Measurements from ENCODE around the gene YTHDF2.
"Not testable (repeated sequence)": the region's sequence is repeated elsewhere in the genome, so short reads cannot be mapped to it uniquely, and the experiment has no call there.

The YTHDF2 gene

DNA sequence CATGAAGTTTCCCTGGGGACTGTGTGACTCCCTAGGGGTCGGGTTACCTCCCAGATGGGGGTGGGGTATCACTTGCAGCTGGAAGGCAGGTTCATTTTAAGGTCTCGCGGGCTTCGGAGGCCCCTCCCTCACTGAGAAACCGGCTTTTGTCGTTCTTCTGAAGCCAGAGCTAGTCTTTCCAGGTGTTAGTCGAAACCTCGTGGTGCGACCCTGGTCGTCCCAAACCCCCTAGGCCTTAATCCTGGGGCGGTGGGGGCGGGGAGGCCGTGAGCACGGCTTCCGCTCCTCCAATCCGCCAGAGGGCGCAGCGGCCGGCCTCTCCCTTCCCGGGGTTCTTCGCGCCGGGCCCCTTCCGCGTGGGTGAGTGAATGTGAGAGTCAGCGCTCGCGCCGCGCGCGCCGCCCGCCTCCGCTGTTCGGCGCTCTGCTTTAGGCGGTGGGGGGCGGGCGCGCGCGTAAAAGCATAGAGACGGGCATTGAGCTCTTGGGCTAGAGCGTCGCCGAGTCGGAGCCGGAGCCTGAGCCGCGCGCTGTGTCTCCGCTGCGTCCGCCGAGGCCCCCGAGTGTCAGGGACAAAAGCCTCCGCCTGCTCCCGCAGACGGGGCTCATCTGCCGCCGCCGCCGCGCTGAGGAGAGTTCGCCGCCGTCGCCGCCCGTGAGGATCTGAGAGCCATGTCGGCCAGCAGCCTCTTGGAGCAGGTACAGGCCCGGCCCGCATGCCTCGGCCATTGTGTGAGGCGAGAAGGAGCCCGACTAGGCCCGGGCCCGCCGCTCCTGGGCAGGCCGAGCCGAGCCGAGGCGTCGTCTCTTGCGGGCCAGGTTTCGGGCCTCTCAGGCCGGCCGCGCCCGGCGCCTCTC is at the start of gene YTHDF2:
YTHDF2 (plus strand) TSS at position 491 of the 857 bp plus-strand sequence; CDS start at position 672, 181 bp downstream.
- DNase-seq: peak; percentile 99

DNA sequence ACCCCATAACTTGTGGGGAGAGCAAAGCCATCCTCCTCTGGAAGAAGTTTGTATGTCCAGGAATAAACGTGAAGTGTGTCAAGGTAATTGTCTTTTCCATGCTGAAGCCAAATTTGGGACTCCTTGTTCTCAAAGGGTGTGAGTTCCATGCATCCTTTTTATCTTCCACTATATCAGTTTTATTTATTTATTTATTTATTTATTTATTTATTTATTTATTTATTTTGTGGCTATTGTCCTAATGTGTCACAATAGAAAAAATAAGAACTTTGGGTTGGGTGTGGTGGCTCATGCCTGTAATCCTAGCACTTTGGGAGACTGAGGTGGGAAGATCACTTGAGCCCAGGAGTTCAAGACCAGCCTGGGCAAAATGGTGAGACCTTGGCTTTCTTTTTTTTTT is 45.1 kb upstream of the YTHDF2 start:
- not testable (repeated sequence) for DNase-seq

DNA sequence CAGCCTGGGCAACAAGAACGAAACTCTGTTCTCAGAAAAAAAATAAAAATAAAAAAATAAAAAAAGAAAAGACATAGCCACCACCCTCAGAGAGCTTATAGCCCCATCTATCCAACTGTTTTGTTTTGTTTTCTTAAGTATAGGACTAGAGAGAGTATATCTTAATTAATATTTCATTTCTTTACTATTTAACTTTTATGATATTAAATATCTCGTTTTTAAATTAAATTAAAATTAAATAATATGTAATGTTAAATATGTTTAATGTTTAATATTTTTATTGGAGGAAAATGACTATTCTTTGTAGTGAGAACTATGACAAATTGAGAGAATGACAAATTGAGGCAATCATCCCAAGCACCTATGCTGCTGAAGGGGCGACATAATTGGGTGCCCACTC is 33.1 kb upstream of the YTHDF2 start:
- DNase-seq: no peak

DNA sequence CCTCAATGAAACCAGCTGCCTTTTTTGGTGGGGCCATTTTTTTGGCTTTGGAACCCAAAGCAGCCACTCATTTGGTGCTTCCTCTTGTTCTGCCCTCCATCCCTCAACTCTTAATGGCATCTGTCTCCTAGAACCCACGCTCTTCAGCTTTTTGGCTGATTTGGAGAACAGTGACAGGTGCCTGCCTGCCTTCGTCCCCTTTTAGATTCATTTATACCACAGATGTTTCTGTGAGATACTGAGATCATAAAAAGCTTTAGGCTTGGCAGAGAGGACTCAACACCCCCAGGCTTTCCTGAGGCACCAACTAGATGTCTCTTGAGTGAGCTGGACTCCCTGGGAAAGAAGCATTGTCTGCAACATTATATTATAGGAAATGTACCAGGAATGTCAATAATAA is 20.4 kb upstream of the YTHDF2 start:
- no peak for DNase-seq

DNA sequence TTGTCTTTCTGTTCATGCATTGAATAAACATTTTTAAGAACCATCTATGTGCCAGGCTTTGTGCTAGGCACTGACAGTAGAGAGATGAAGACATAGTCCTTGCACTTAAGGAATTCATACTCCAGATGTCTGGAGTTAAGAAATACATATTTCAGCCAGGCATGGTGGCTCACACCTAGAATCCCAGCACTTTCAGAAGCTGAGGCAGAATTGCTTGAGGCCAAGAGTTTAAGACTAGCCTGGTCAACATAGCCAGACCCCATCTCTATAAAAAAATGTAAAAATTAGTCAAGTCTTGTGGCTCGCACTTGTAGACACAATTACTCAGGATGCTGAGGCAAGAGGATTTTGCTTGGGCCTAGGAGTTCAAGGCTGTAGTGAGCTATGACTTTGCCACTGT is 18.6 kb upstream of the YTHDF2 start:
- DNase-seq: no peak

DNA sequence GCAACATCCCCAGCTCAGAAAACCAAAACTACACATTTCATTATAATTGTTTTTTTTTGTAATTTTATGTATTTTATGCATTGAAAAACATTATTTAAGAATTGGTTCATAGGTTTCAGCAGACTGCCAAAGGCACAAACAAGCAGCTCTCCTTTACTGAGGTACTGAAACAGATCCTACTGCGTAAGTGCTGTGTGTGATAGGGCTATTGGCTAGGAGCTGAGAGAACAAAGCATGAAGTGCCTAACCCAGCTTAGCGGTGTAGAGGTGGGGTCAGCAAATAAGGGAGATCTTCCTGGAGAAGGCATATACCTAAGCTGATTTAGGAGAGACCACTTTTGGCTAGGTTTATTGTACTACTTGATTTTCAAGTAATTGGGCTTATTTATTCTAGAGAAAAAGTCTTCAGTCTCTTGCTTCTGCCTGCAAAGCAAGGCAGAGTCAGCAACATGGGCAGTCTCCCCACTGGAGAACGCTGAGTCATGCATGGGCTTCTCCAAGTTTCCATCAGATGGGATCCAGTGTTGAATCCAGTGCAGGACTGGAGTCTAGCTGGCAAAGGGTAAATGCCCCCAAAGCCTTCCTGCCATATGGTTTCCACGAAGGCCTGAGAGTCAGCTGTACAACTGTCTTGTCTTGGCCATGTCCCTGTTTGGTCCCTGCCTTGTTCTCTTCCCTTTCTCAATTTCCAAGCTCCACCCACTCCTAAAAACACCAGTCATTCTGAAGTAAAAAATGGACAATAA is 18.0 kb upstream of the YTHDF2 start:
- peak; percentile 11 for DNase-seq

DNA sequence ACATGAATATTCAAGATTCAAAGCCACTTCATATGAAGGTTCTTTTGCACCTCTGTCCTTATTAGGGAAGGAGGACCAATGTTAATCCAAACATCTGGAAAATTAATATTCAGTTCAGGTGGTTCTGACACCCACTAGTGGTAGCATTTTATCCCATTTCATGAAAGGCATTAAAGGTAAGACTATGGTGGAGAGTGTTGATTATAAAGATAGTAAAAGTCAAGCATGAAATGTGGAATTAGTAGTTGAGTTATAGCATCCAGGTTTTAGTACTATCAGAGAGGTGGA is 17.5 kb upstream of the YTHDF2 start:
- no peak for DNase-seq

DNA sequence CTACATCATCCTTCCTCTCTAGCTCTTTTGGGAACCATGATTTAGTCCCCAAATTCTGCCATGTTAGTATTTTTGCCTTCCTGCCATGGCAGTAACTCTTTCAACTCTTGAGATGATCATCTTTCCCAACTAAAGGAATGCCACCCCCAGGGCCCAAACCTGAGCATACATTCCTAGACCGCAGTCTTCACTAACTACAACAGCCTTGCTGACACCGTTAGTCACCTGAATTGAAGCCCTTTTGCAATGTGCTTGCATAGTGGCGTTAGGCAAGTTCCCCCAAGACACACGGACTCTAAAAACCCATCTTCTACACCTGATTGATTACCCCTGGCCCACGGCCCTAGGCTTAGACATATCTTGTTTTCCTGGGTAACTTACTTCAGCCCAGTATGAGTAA is 16.4 kb upstream of the YTHDF2 start:
- no peak for DNase-seq

DNA sequence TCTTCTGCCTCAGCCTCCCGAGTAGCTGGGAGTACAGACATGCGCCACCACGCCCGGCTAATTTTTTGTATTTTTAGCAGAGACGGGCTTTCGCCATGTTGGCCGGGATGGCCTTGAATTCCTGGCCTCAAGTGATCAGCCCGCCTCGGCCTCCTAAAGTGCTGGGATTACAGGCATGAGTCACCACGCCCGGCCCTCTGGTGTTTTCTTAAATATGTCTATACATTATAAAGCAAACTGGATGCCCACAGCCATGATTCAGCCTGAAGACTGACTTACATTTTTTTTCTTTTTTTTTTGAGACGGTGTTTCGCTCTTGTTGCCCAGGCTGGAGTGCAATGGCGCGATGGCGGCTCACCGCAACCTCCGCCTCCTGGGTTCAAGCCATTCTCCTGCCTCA is 14.8 kb upstream of the YTHDF2 start:
- DNase-seq: not testable (repeated sequence)

DNA sequence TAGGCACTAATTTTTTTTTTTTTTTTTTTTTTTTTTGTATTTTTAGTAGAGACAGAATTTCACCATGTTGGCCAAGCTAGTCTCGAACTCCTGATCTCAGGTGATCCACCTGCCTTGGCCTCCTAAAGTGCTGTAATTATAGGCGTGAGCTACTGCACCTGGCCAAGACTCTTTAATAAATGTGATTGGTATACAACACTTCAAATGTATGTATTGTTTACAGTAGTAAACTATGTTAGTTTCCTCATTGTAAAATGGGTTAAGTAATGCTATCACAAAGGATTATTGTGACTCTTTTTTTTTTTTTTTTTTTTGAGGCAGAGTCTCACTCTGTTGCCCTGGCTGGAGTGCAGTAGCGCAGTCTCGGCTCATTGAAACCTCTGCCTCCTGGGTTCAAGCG is 11.4 kb upstream of the YTHDF2 start:
- DNase-seq: not testable (repeated sequence)

DNA sequence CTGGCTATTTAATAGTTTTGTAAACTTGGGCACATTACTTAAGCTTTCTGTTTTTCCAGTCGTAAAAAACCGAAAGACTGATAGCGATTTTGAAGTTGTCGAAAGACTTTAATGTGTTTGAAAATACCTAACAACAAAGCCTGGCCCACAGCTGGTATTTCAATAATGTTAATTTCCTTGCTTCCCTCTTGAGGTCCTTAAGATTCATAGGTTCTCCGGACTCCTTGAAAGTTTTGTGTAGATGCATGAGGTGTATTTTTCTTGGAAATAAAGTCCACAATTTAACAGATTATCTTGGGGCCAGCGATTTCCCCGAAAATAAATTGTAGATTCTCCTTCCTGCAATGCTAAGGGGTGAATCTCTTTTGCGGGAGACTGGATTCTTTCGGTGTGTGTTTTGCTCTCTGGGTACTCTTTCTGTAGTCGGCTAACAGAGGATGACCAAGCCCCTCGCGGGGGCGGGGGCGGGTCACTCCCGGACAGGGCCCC is 735 bp upstream of the YTHDF2 start:
- no peak for DNase-seq

DNA sequence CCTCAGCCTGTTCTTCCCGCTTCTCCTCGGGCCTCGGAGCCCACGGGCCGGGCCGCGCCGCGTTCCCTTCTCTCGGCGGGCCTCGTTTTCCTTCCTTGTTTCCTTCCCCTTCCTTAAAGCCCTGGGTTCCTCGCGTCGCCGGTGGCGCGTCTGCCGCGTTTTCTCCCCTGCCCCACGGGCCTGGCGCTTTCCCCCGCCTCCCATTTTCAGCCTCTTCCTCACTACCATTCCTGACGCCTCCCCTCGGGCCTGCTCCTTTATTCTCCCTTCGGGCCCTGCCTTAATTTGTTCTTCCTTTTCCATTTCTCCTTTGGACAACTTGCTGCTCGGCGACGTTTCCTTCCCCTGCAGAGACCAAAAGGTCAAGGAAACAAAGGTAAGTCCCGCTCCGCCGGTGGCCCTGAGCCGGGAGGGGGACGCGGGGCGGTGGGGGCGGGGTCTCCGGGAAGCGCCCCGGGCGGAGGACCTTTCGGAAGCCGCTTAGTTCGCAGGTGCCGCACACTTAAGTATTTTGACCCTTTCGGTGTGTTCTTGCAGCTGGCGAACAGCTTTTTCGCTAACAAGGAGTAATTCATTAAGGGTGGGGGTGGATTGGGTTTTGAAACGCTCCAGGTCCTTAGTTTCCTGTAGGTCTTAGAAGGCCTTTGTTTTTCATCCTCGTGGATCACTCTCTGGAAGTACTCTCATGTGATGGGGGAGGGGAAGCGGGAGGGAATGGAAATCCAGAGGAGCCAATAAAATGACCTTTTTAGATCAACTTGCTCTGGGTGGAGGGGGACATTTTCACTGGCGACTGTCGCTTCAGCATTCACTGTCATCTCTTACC is 780 bp downstream of the YTHDF2 start:
- DNase-seq: peak; percentile 73

DNA sequence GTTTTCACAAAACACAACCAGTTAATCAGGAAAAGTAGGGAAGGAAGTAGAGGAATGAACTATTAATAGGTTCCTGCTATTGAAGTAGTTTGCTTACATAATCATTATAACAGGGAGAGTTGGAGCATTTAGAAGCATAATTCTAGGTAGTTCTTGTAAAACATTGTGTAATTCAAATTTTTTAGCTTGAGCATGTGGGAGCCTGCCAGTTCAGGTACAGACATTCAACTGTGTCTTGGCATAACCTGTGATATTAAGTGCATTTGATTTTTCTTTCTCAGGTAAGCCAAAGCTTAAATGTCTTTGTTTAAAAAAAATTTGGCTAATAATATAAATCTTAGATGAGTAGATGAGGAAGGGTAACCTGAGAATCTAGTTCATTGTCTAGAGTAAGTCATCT is 3.4 kb downstream of the YTHDF2 start:
- DNase-seq: no peak

DNA sequence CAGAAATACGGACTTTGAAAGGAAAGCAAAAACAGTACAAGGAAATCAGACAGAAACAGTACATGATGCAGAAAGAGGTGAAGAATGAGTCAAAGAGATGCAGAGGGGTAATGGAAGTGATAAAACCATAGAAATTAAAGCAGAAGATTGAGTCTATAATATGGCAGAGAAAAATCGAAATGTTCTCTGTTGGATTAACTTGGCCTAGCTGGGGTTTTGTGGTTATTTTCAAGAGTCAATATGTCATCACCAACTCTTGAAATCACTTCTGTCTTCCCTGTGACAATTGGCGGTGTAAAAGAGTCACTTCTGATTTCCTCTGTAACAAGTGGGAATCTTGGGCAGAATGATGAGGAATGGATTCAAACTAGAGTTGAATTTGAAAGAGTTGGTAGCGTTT is 7.4 kb downstream of the YTHDF2 start:
- DNase-seq: no peak

DNA sequence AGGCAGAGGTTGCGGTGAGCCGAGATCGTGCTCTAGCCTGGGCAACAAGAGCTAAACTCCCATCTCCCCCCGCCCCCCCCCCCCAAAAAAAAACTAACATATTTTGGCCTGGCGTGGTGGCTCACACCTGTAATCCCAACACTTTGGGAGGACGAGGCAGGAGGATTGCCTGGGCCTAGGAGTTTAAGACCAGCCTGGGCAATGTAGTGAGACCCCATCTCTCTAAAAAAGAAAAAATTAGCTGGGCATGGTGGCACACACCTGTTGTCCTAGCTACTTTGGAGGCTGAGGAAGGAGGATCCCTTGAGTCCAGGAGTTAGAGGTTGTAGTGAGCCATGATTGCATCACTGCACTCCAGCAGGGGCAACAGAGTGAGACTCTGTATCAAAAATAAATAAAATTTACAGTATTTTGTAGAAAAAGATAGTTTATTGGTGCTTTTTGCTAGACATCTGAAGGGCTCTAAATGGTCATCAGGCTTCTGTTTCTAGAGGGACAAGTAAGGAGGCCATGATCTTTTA is 9.0 kb downstream of the YTHDF2 start:
- DNase-seq: no peak

DNA sequence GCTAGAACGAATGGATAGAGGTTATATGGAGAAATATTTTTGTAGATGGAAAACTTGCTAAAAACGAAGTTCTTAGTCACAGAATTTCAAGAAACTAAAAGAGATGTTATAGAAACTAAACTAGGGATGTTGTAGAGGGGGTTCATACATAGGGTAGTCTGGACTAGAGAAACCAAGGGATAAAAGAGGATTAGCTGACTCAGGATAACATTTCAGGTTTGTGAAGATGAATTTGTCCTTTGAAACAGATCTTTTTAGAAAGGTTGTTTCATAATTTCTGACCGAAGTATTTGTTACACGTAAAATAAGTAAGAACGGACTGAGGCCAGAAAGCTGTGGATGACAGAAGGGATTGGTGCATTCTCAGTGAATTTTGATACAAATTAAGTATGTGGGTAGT is 13.6 kb downstream of the YTHDF2 start:
- DNase-seq: no peak

DNA sequence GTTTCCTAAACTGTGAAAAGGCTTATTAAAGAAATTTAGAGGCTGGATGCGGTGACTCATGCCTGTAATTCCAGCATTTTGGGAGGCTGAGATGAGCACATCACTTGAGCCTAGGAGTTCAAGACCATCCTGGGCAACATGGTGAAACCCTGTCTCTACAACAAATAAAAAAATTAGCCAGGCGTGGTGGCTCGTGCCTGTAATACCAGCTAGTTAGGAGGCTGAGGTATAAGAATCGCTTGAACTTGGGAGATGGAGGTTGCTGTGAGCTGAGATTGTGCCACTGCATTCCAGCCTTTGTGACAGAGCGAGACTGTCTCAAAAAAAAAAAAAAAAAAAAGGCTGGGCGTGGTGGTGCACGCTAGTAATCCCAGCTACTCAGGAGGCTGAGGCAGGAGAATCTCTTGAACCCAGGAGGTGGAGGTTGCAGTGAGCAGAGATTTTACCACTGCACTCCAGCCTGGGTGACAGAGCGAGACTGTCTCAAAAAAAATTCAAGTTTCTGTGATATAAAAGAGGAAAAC is 14.1 kb downstream of the YTHDF2 start:
- not testable (repeated sequence) for DNase-seq

DNA sequence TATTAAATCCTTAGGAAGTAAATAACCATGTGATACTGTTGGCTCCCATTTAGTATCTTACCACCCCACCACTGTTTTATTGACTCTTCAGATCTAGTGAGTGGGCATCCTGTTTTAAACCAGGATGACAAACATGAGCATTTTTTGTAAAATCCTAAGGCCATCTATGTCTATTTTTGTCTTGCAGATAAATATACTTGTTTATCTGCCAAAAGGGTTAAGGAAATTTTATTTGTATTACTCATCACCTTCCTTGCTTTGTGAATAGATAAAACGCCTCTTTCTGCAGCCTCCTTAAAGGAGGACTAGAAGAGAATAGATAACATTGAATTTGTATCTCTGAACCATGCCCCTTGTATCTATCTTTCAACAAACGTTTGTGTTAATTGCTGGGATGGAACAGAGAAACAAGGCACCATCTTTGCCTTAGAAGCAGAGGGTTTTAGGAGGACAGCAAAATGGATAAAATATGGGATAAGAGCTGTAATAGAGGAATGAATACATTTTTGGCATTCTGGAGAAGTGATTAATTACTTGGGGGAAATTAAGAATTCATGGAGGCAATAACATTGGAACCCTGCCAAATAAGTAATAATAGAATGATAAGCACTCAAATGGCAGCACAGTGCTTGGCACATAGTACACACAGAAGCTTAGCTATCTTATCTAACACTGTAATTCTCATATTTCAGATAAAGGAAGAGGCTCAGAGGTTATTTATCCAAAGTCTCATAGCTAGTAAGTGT is 14.7 kb downstream of the YTHDF2 start:
- no peak for DNase-seq

DNA sequence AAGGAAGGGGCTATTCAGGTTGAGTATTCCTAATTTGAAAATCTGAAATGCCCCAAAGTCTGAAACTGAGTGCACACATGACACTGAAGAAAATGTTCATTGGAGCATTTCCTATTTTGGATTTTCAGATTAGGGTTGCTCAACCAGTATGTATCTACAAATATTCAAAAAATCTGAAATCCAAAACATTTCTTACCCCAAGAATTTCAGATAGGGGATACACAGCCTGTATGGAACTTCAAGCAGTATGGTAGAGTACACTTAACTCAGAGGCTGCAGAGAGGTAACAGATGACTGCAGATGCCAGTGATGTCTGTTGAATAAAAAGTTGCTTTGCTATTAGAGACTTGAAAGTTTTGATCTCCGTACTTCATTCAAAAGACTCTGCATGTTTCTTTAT is 19.0 kb downstream of the YTHDF2 start:
- no peak for DNase-seq

DNA sequence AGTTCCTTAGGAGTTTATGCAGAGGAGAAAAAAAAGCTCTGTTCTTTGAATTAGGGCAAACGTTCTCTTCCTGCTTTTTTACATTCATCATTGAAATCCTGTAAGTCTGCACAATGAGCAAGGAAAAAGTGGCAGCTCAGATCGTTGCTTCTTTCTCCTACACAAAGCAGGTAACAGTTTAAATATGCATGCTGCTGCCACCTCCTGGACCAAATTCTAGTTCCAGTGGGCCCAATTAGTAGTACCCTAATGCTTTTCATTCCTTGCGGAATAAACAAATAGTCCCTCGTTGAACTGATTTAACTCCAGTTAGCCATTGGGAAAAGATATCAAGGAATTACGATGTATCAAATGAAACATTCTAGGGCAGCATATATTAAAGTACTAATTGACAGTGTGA is 20.1 kb downstream of the YTHDF2 start:
- DNase-seq: no peak

DNA sequence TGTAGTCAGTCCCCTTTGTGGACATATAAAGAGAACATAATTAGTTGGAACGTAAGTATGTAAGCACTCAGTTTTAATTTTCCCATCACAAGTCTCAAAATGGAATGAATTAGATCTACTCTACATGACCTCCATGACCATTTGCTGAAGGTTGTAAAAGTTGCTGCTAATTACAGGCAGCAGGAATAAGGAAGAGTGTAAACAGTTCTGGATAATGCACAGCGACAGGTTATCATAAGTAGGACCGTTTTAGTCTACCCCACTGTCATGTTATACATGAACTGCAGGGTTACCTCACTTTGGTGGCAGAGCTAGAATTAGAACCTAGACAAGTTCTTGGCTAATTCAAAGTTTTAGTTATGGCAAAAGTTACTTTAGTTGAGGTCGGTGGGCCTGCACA is 21.7 kb downstream of the YTHDF2 start:
- DNase-seq: no peak

DNA sequence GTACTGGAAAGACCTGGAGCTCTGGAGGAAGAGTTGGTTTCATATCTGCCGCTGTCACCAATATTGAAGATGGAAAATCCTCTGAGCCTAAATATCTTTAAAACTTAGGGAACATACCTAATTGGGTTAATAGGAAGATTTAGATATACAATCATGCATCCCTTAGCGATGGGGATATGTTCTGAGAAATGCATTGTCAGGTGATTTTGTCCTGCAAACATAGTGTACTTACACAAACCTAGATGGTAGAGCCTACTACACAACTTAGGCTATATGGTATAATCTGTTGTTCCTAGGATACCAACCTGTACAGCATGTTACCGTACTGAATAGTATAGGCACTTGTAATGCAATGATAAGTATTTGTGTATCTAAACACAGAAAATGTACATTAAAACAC is 22.5 kb downstream of the YTHDF2 start:
- no peak for DNase-seq

All from DMS153 (cell line).